Motor neuron (in vitro differentiated cells): ENCODE measurements around the gene WWOX. TPM values are rescaled to one million over a fixed set of nuclear protein-coding genes. Genes with fewer than 3 reads are reported as not detected.

Experiments
- ATAC-seq, 8 experiments: fragments of 200-7000 bp; cut with Tn5 transposase; replicated peaks in 6 of 8; 2 replicates each; pipeline ENCODE4 v1.8.0; 2021; ENCODE audit warnings: mild to moderate bottlenecking in 8 of 8, moderate library complexity in 8 of 8
- H3K27ac ChIP-seq, 2 donors: fragments of 250-450 bp; sonication (Bioruptor Pico); 2 replicates each; pipeline ENCODE4 v1.9.0; 2021; ENCODE audit warnings: antibody characterized with exemption in 2 of 2, mild to moderate bottlenecking in 2 of 2, moderate library complexity in 1 of 2
- H3K4me1 ChIP-seq, 2 donors: fragments of 250-450 bp; sonication (Bioruptor Pico); replicated peaks in 1 of 2; 2 replicates each; pipeline ENCODE4 v1.6.1; 2021; ENCODE audit warnings: antibody characterized with exemption in 2 of 2, mild to moderate bottlenecking in 2 of 2, moderate library complexity in 1 of 2
- H3K4me3 ChIP-seq, 5 donors: fragments of 250-450 bp; sonication (Bioruptor Pico); 2 replicates each; pipeline ENCODE4 v1.9.0; 2021; ENCODE audit warnings: antibody characterized with exemption in 5 of 5, mild to moderate bottlenecking in 5 of 5, moderate library complexity in 4 of 5
- WGBS, 10 experiments: fragments of 450-650 bp; shearing (Covaris generic); methylation state at CpG; one replicate each; pipeline ENCODE4 v1.0.0; 2022; 5-methylcytosine and 5-hydroxymethylcytosine counted together
- in situ Hi-C, 9 experiments: fragments of 400-800 bp; cut with MboI; loops; one replicate each; pipeline ENCODE4 v1.15.0; 2021; ENCODE audit warnings: low sequenced_read_pairs in 9 of 9, low pct_unique_long_range_greater_than_20kb in 2 of 9; ENCODE audit not compliant: unreplicated experiment in 9 of 9
- total RNA-seq, 8 experiments: library from RNA; unstranded; fragments of 300-600 nt; gene quantifications; 2 replicates each; pipeline versions ENCODE4 v1.2.3 to v1.2.4, GENCODE V29; 2022

The WWOX gene
- total RNA-seq, 8 experiments from 2014 or later: 10.3 to 27.8 (median 12.3) TPM

GRCh38 chr16:78939597-78939996 is 840.1 kb downstream of the WWOX start:
- in situ Hi-C loops: no loop called here
- Histone ChIP-seq H3K27ac (no peak overlapping the region), H3K4me1 (no peaks in the 10 kb centered on the region), H3K4me3 (no peak overlapping the region)
- no peak for ATAC-seq
- 22 to 93% (median 42%) methylated on average over 1 to 6 of the region's 6 CpGs; no CpG with 5 or more reads in 2 of the 10 experiments for WGBS, 10 experiments

GRCh38 chr16:78942625-78943245 is 843.3 kb downstream of the WWOX start:
- in situ Hi-C loops: no loop called here
- ATAC-seq: no peak
- 30 to 100% (median 87%) methylated on average over 2 to 8 of the region's 8 CpGs for WGBS, 10 experiments
- Histone ChIP-seq H3K4me3 (no peak overlapping the region), H3K27ac (no peak overlapping the region), H3K4me1 (peaks cover 3 to 10% of the 10 kb centered on the region in 2 donors)

DNA sequence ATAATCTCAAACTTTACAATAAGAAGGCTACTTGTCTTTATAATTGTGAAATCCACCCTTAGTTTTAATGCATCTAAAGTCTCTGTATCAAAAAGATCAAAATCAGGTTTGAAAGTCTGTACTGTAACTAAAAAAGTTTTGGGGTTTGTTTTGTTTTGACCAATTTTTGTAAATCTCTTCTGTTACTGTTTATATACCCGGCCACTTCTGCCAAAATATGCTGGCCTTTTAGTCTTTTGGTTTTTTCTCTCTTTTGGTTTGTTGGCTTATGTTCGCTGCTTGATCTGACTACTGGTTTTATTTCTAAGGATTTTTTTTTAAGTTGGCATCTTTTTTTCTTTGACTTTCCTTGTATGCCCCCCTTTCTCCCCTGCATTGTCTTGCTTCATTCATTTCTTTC is 845.9 kb downstream of the WWOX start:
- no peak overlapping the region for H3K27ac ChIP-seq
- 0 to 100% (median 70%) methylated on average over 1 to 2 of the region's 2 CpGs; no CpG with 5 or more reads in 1 of the 10 experiments for WGBS, 10 experiments
- peaks cover 3 to 10% of the 10 kb centered on the region in 2 donors for H3K4me1 ChIP-seq
- no peak for ATAC-seq
- in situ Hi-C loops: no loop called here
- H3K4me3 ChIP-seq: no peak overlapping the region

DNA sequence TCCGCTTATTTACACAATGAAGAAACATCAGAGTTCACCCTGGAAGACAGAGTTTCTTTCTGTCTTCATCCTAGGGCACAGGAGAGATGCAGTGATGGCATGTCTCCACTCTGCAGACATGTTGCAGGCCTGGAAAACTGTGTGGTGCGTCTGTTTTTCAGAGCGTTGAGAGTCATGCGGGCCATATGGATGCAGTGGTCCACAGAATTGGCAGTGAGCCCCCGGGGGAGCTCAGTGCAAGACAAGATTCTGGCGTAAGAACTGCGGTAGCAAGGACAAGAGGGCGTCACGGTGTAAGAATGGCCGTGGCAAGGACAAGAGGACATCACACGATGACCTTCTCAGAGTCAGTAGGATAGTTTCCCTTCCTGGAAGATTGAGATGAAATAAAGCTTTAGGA is 847.1 kb downstream of the WWOX start:
- 80 to 98% (median 85%) methylated on average over 3 to 11 of the region's 11 CpGs; no CpG with 5 or more reads in 2 of the 10 experiments for WGBS, 10 experiments

GRCh38 chr16:78950768-78951167 is 851.3 kb downstream of the WWOX start:
- peaks cover 4 to 10% of the 10 kb centered on the region in 2 donors for H3K4me1 ChIP-seq
- no peak for ATAC-seq
- in situ Hi-C loops: no loop called here
- no peak overlapping the region for H3K4me3 ChIP-seq
- H3K27ac ChIP-seq: no peak overlapping the region
- WGBS, 10 experiments: 0 to 100% (median 37%) methylated on average over 1 to 3 of the region's 3 CpGs; no CpG with 5 or more reads in 2 of the 10 experiments

More for the DNA sequence above, 847.1 kb downstream of the WWOX start:
- Histone ChIP-seq H3K27ac (no peak overlapping the region), H3K4me1 (peaks cover 3 to 10% of the 10 kb centered on the region in 2 donors), H3K4me3 (no peak overlapping the region)
- in situ Hi-C loops: no loop called here
- ATAC-seq: no peak

DNA sequence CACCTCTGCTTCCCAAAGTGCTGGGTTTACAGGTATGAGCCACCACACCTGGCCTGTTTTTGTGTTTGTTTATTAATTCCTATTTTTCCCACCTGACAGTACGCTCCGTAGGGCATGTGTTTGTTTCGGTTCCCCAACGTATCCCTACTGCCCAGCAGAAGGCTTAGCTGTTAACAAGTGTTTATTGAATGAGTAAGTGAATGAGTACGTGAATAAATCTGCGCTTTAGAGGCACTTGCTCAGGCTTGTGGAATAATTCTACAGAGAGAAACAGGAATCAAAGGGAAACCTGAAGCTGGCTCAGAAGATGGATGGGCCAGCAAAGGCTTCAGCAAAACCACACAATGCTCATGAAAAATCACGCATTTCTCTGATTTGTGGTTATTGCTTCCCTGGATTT is 853.2 kb downstream of the WWOX start:
- H3K4me1 ChIP-seq: peaks cover 15 to 17% of the 10 kb centered on the region in 2 donors
- ATAC-seq: peak in 4 of 8 experiments; percentile 19 to 37 (median 26)
- in situ Hi-C loops: no loop called here
- H3K27ac ChIP-seq: no peak overlapping the region
- no peak overlapping the region for H3K4me3 ChIP-seq
- 64 to 100% (median 87%) methylated on average over 1 to 7 of the region's 7 CpGs; no CpG with 5 or more reads in 3 of the 10 experiments for WGBS, 10 experiments

DNA sequence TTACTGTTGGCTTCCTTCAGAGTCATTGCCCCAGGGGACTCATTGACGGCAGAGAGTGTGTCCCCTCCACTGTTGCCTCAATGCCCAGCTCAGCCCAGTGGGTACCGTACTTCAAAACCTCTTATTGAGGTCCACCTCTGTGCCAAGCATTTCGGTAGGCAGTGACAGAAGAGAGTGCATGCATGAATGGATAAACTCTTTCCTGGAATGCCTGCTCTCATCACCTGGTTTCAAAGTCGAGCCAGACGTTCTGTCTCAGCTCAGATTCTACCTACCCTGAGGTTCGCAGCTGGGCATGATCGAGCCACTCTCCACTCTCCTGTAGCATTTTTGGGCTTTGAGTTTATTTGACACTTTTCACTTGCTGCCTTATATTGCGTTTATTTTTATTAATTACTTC is 854.1 kb downstream of the WWOX start:
- Histone ChIP-seq H3K27ac (no peak overlapping the region), H3K4me1 (peaks cover 18 to 23% of the 10 kb centered on the region in 2 donors), H3K4me3 (no peak overlapping the region)
- in situ Hi-C loops: no loop called here
- ATAC-seq: no peak
- WGBS, 10 experiments: 9 to 98% (median 87%) methylated on average over 1 to 8 of the region's 8 CpGs

DNA sequence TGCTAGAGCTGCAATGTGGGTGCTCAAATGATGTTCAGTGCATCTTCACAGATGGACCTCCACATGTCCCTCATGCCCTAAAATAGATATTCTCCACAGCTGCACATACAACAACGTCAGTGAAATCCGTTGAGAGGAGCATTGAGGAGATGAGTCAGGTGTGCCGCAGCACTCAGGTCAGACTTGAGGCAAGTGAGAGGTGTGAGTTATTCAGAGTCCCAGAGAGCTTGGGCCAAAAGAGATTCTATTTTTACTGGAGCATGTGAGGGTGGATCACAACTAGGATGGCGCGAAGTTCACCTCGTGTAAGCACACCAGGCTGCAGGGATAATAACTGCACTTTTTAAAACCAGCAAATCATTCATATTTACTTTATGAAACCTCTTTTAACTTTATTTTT is 855.8 kb downstream of the WWOX start:
- ATAC-seq: no peak
- WGBS, 10 experiments: 67 to 100% (median 96%) methylated on average over 3 to 6 of the region's 6 CpGs
- in situ Hi-C loops: no loop called here
- no peak overlapping the region for H3K4me3 ChIP-seq
- H3K4me1 ChIP-seq: peaks cover 18 to 23% of the 10 kb centered on the region in 2 donors
- H3K27ac ChIP-seq: no peak overlapping the region

DNA sequence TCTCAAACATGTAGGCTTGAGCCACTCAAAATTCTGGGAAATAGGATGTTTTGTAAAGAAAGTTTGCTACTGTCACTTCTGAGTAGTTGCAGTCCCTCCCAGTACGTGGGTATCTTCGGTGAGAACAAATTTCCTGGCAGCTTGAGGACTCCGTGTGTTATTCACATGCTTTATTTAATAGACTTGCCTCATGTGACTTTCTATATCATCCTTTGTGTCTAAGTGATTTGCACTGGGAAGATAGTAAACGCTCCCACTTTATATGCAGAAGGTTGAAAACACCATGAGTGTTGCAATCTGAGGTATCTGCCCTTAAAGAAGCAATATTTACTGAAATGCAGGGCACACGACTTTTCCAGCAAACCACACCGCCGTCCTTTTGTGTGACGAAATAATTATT is 857.4 kb downstream of the WWOX start:
- no peak overlapping the region for H3K4me3 ChIP-seq
- in situ Hi-C loops: no loop called here
- ATAC-seq: peak in 6 of 8 experiments; percentile 17 to 60 (median 50)
- peaks cover 20 to 23% of the 10 kb centered on the region in 2 donors for H3K4me1 ChIP-seq
- peak overlapping the region; percentile 18 to 34 for H3K27ac ChIP-seq
- WGBS, 10 experiments: 20 to 63% (median 53%) methylated on average over 2 to 8 of the region's 8 CpGs; no CpG with 5 or more reads in 3 of the 10 experiments

DNA sequence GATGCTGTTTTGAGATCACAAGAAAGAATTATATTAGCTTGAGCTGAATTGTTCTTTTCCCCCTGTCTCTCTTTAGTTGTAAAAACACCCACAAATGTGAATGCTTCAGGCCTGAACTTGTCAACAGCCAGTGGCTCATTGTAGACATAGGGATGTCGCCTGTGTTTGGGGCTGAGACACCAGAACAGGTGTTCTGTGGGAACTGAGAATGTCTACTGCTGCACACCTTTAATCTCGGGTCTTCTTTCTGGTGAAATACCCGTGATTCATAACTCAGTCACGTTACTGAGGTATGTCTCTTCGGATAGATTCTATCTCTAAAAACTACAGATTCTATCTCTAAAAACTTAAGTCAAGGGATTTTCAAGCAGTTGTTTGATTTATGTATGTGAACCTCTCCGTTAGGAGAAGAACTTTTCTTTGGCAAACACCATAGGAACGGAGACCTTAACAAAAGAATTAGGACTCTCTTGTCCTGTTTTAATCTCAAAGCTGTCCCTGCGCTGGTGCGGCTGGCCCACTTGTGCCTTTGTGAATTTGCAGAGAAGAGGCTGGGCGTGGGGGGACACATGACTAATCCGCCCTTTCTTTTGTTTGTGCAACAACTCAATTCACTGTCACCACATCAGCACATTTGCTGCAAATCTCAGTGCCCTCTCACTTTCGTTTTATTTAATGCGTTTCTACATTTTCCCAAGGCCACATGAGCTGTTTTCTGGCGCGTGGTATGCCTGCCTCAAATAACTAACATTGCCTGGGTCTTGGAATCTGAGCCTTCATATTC is 858.1 kb downstream of the WWOX start:
- WGBS, 10 experiments: 20 to 100% (median 42%) methylated on average over 1 to 12 of the region's 15 CpGs
- in situ Hi-C loops: no loop called here
- H3K4me1 ChIP-seq: peaks cover 25 to 26% of the 10 kb centered on the region in 2 donors
- ATAC-seq: peak in 6 of 8 experiments; percentile 18 to 91 (median 89)
- peak overlapping the region; percentile 34 to 45 for H3K27ac ChIP-seq
- H3K4me3 ChIP-seq: no peak overlapping the region

- H3K4me1 ChIP-seq: peaks cover 20 to 24% of the 10 kb centered on the region in 2 donors
- ATAC-seq: no peak
- in situ Hi-C loops: no loop called here
- H3K27ac ChIP-seq: peak overlapping the region in 1 of 2 donors; percentile 46
- H3K4me3 ChIP-seq: no peak overlapping the region
- 0 to 100% (median 82%) methylated on average over 1 to 2 of the region's 2 CpGs; no CpG with 5 or more reads in 1 of the 10 experiments for WGBS, 10 experiments
Observed at GRCh38 chr16:78961464-78961863, 862.0 kb downstream of the WWOX start.

DNA sequence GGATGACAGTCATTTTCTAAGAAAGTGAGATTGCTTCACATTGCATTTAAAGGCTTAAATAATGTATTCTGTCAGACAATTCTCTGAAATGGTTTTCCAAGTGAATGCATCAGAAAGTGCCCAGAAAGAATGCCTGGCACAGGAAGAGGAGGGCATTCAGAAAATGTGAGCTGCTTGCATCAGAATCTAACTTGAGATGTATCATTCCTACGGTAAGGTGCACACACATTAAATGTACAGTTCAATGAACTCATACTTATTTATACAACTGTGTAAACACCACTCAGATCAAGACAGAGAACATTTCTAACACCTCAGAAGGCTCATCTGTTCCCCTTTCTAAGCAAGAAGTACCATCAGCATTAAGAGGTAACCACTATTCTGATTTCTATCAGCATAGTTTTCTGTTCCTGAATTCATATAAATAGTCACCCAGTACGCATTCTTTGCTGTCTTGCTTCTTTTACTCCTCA is 863.0 kb downstream of the WWOX start:
- peak in 5 of 8 experiments; percentile 18 to 46 (median 42) for ATAC-seq
- Histone ChIP-seq H3K4me3 (no peak overlapping the region), H3K27ac (peak overlapping the region in 1 of 2 donors; percentile 31), H3K4me1 (peaks cover 10 to 14% of the 10 kb centered on the region in 2 donors)
- in situ Hi-C loops: no loop called here
- WGBS, 10 experiments: 0 to 100% (median 70%) methylated on average over 1 to 2 of the region's 2 CpGs

- H3K4me1 ChIP-seq: peaks cover 20 to 22% of the 10 kb centered on the region in 2 donors
- ATAC-seq: no peak
- no peak overlapping the region for H3K4me3 ChIP-seq
- in situ Hi-C loops: no loop called here
- H3K27ac ChIP-seq: no peak overlapping the region
- WGBS, 10 experiments: 53 to 79% (median 65%) methylated on average over 3 to 13 of the region's 20 CpGs; no CpG with 5 or more reads in 4 of the 10 experiments
Observed at GRCh38 chr16:78967948-78968347, 868.5 kb downstream of the WWOX start.
